K562 (cell line): ENCODE results near the gene ECPAS. TPM values are rescaled to one million over a fixed set of nuclear protein-coding genes. Genes with fewer than 3 reads are reported as not detected.

Experiments used
- ATAC-seq: fragments of 200-7000 bp; cut with Tn5 transposase; 3 replicates; pipeline ENCODE4 v1.9.1; 2020; ENCODE audit warnings: moderate library complexity
- BruUV-seq: library from RNA; stranded (reverse); fragments of 400-500 nt; replicated peaks from 2 replicates; lab custom pipeline; 2021; lab: Mats Ljungman, UMichigan
- CTCF ChIA-PET: fragments of 300-600 bp; formaldehyde crosslinking; extraction: SDS; loops from one replicate; lab custom pipeline; 2021; ENCODE audit warnings: low intra/inter-chr PET ratio; lab: Yijun Ruan, JAX
- POLR2A ChIA-PET: fragments of 300-600, 350-650 bp; sonication (Branson Sonifier 250); formaldehyde crosslinking; extraction: SDS; loops from one replicate; lab custom pipeline; 2021; ENCODE audit warnings: antibody characterized with exemption, inconsistent platforms; lab: Yijun Ruan, JAX
- DNase-seq, 4 experiments: peaks; one replicate each; pipeline versions ENCODE4 v3.0.0 to v3.0.0-alpha.2; 2011 to 2018; ENCODE audit warnings: low spot score in 3 of 4, mixed read lengths in 3 of 4; ENCODE audit errors: extremely low read depth in 1 of 4
- FAIRE-seq: peaks from 2 replicates; lab custom pipeline; 2011; peaks lifted over from hg19 to GRCh38; lab: Jason Lieb, UNC
- H2AFZ ChIP-seq: 2 replicates; pipeline ENCODE4 v1.6.0; 2011; ENCODE audit warnings: low read depth, low read length, control low read depth, inconsistent platforms
- H3K27ac ChIP-seq: fragments of 200-600 bp; 3 replicates; pipeline ENCODE4 v1.8.0; 2011; ENCODE audit warnings: low read depth, mild to moderate bottlenecking, control low read depth, inconsistent platforms, low read length, moderate library complexity, mixed read lengths; ENCODE audit errors: extremely low read depth
- H3K27me3 ChIP-seq, 2 experiments: fragments of 300-600 bp in 1 of 2; 2 replicates in 1 of 2; 3 replicates in 1 of 2; pipeline versions ENCODE4 v1.6.0 to v1.8.0; 2011; ENCODE audit warnings: inconsistent platforms in 2 of 2, low read length in 2 of 2, mild to moderate bottlenecking in 1 of 2, mixed read lengths in 1 of 2, moderate library complexity in 1 of 2; ENCODE audit not compliant: control insufficient read depth in 2 of 2, insufficient read depth in 2 of 2
- H3K36me3 ChIP-seq: fragments of 300-600 bp; 3 replicates; pipeline ENCODE4 v1.8.0; 2011; ENCODE audit warnings: mild to moderate bottlenecking, low read length, inconsistent platforms; ENCODE audit not compliant: control insufficient read depth, insufficient read depth
- H3K4me1 ChIP-seq, 2 experiments: fragments of 200-600 bp in 1 of 2; replicated peaks in 1 of 2; 2 replicates in 1 of 2; 3 replicates in 1 of 2; pipeline versions ENCODE4 v1.5.1 to v1.8.0; 2011; ENCODE audit warnings: inconsistent platforms in 2 of 2, low read length in 2 of 2, mild to moderate bottlenecking in 1 of 2, mixed read lengths in 1 of 2, moderate library complexity in 1 of 2; ENCODE audit not compliant: control insufficient read depth in 2 of 2, insufficient read depth in 2 of 2
- H3K4me2 ChIP-seq: 2 replicates; pipeline ENCODE4 v1.6.1; 2011; ENCODE audit warnings: low read length, control low read depth, inconsistent platforms, mixed read lengths; ENCODE audit not compliant: insufficient read depth
- H3K4me3 ChIP-seq: fragments of 200-600 bp; sonication (generic), shearing (Covaris generic); 2 replicates; pipeline ENCODE4 v1.5.1; 2016; ENCODE audit warnings: control low read depth, inconsistent platforms
- H3K79me2 ChIP-seq: fragments of 200-600 bp; 3 replicates; pipeline ENCODE4 v1.8.0; 2011; ENCODE audit warnings: low read length, inconsistent platforms; ENCODE audit not compliant: control insufficient read depth, insufficient read depth
- H3K9ac ChIP-seq, 2 experiments: 2 replicates each; pipeline versions ENCODE4 v1.6.0 to v1.6.1; 2011; ENCODE audit warnings: low read depth in 2 of 2, low read length in 2 of 2, control low read depth in 1 of 2, inconsistent platforms in 1 of 2, mild to moderate bottlenecking in 1 of 2, mixed read lengths in 1 of 2; ENCODE audit not compliant: insufficient read depth in 1 of 2
- H3K9me1 ChIP-seq: one replicate; pipeline ENCODE4 v1.6.0; 2011; ENCODE audit warnings: inconsistent platforms, mild to moderate bottlenecking, low read length, moderate library complexity; ENCODE audit not compliant: control insufficient read depth, insufficient read depth
- H3K9me3 ChIP-seq: replicated peaks from 2 replicates; pipeline ENCODE4 v1.5.1; 2011; ENCODE audit warnings: low read depth, low read length, inconsistent platforms; ENCODE audit not compliant: control insufficient read depth, insufficient read depth
- H4K20me1 ChIP-seq: replicated peaks from 2 replicates; pipeline ENCODE4 v1.6.1; 2011; ENCODE audit warnings: low read length, inconsistent platforms, mixed read lengths; ENCODE audit not compliant: control insufficient read depth, insufficient read depth
- DDX20 ChIP-seq: fragments of 450-650 bp; IDR thresholded peaks from 2 replicates; pipeline ENCODE4 v1.6.1; 2016; ENCODE audit warnings: missing genetic modification characterization, low read depth, mild to moderate bottlenecking, missing compliant biosample characterization, moderate library complexity
- XRCC4 ChIP-seq: IDR thresholded peaks from one replicate; pipeline ENCODE4 v1.6.1; 2011; ENCODE audit not compliant: insufficient read depth, insufficient read length; ENCODE audit errors: extremely low read depth
- ZFPM2 ChIP-seq: fragments of 250-450 bp; sonication (Bioruptor Pico); IDR thresholded peaks from 2 replicates; pipeline ENCODE4 v1.5.1; 2022; ENCODE audit warnings: mild to moderate bottlenecking
- ZNF324 ChIP-seq: fragments of 250-450 bp; sonication (Bioruptor Pico); IDR thresholded peaks from 2 replicates; pipeline ENCODE4 v1.4.0; 2020; ENCODE audit warnings: mild to moderate bottlenecking
- WGBS: fragments of 100-300 bp; shearing (Covaris generic); methylation state at CpG from one replicate; pipeline ENCODE4 v1.1.6; 2016; ENCODE audit warnings: low coverage, mixed read lengths; ENCODE audit not compliant: insufficient coverage; ENCODE audit errors: missing lambda C conversion rate; 5-methylcytosine and 5-hydroxymethylcytosine counted together
- in situ Hi-C: fragments of 300-500 bp; cut with MboI; formaldehyde crosslinking; loops from 4 replicates; pipeline ENCODE4 v1.15.0; 2018; ENCODE audit warnings: inconsistent platforms, mixed read lengths
- intact Hi-C: fragments of 100-400 bp; cut with micrococcal nuclease; formaldehyde crosslinking; loops from 2 replicates; pipeline ENCODE4 v1.14.2; 2022
- polyA plus RNA-seq, 8 experiments: library from polyadenylated mRNA; depleted of rRNA in 4 of 8; stranded (reverse) in 5 of 8; unstranded in 3 of 8; fragments of >200 nt; fragmentation: Nextera tagmentation in 2 of 8; fragmentation: Illumina TruSeq in 1 of 8; extraction: Ambion mirVana in 2 of 8; extraction: Trizol in 1 of 8; gene quantifications; 2 replicates each; pipeline versions ENCODE4 v1.2.1 to v1.2.3, GENCODE V29; 2011 to 2014; ENCODE audit warnings: inconsistent platforms in 1 of 8, missing spikeins in 1 of 8
- total RNA-seq, 7 experiments: library from RNA; depleted of rRNA in 6 of 7; stranded (reverse); fragments of >200 nt in 6 of 7; fragmentation: Illumina TruSeq in 2 of 7; extraction: Trizol in 2 of 7; gene quantifications; 2 replicates each; pipeline versions ENCODE4 v1.2.1 to v1.2.3, GENCODE V29; 2011 to 2021; ENCODE audit warnings: low replicate concordance in 1 of 7
- TF ChIP-seq, protein P1 (sequence below): fragments of 450-650 bp; conservative IDR thresholded peaks from 2 replicates; pipeline ENCODE4 v1.6.1; 2016; ENCODE audit warnings: missing genetic modification characterization, low read depth, mild to moderate bottlenecking, control low read depth, missing compliant biosample characterization

ECPAS gene
- total and polyA plus RNA-seq, 9 of the 15 experiments (the other 6 are each of a cell fraction or from before 2014, with no cell fraction given): 14.5 to 90.9 (median 75.7) TPM

DNA sequence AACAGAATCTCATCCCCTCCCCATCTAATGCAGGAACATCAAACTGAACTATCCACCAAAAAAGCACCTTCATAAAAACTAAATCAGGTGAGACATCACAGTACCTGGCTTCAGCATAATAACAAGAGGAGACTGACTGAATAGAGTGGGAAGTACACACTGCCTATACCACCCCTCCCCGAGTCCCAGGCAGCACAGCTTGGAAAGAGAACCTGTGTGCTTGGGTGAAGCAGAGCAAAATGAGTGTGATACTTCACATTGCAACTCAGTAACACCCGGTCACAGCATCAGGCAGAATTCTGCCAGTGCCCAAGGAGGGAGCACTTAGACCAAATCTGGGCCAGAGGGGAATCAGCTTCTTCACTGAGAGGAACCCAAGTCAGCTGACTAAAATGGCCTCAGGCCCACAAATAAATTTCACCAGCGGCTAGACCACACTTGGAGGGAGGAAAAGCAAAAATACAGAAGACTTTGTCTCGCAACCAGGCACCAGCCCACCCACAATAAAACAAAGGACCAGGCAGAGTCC lies 84.9 kb downstream of the ECPAS start:
- no peak for ATAC-seq
- Histone ChIP-seq H3K27ac (no peak overlapping the region), H3K9ac (no peak overlapping the region), H2AFZ (no peak overlapping the region), H3K36me3 (peaks cover 79% of the 10 kb centered on the region), H3K9me3 (peaks cover under 1% of the 10 kb centered on the region; the same call in 1 of the 2 replicates), H4K20me1 (no peaks in the 10 kb centered on the region), H3K27me3 (no peaks in the 10 kb centered on the region), H3K79me2 (0 out of 3 replicates have a peak, but pooled peaks cover 3% of the 10 kb centered on the region), H3K4me2 (no peak overlapping the region), H3K9me1 (no peaks in the 10 kb centered on the region), H3K4me1 (no peaks in the 10 kb centered on the region), H3K4me3 (no peak overlapping the region)
- no TSS peak for BruUV-seq
- no peak for DNase-seq
- TF ChIP-seq XRCC4 (no peak), ZNF324 (CRISPR knock-in tag) (no peak), DDX20 (tag) (no peak), ZFPM2 (CRISPR knock-in tag) (no peak)
- TF ChIP-seq, protein P1, sequence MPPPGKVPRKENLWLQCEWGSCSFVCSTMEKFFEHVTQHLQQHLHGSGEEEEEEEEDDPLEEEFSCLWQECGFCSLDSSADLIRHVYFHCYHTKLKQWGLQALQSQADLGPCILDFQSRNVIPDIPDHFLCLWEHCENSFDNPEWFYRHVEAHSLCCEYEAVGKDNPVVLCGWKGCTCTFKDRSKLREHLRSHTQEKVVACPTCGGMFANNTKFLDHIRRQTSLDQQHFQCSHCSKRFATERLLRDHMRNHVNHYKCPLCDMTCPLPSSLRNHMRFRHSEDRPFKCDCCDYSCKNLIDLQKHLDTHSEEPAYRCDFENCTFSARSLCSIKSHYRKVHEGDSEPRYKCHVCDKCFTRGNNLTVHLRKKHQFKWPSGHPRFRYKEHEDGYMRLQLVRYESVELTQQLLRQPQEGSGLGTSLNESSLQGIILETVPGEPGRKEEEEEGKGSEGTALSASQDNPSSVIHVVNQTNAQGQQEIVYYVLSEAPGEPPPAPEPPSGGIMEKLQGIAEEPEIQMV (tag): no peak
- 92% methylated on average over 4 of the region's 4 CpGs for whole genome bisulfite sequencing
- in situ Hi-C loops: no loop called here
- POLR2A ChIA-PET: interaction anchor here (0.8 kb wide), 1 partner anchor 32 kb away, joined by 3 read pairs; no protein-coding TSS in a partner anchor
- intact Hi-C loops: no loop called here
- no peak for FAIRE-seq
- CTCF ChIA-PET: no interaction called here
